ENCODE results near the gene RAD23B. TPM values are rescaled to one million over a fixed set of nuclear protein-coding genes. Genes with fewer than 3 reads are reported as not detected.

The RAD23B gene
- polyA plus RNA-seq, 1 donor, result 92.7 TPM

DNA sequence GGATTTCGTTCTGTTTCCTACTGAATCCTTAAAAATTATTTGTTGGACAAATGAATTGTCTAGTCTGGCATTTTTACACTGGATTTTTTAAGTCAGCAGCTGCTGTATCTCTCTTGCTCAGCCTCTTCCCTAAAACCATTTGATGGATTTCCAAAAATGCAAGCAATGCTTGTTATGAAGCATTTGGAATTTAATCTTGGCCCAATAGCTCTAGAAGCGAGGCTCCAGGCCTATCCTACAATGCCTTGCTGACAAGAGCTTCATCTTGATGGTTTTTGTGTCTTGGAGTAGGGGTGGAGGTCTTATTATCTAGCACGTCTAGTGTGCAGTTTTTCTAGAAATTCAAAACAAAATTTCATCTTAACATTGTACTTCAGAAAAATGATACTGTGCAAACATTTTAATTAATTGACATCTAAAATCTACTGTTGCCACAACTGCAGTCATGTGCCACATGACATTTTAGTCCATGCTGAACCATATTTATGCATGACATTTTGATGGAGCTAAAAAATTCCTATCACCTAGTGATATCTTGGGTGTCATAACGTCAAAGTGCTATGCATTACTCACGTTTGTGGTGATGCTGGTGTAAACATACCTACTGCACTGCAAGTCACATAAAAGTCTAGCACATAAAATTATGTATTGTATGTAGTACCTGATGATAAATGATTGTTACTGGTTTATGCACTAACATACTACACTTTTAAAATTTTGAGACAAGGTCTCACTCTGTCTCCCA lies 5.9 kb upstream of the RAD23B start:
- DNase-seq, result no peak
- no peaks in the 10 kb centered on the region for H3K36me3 ChIP-seq (ENCODE audit: control insufficient read depth, insufficient read depth, low read length)
- no peak overlapping the region for H3K4me3 ChIP-seq (ENCODE audit: low read length)
- 68% methylated on average over 2 of the region's 5 CpGs for WGBS (ENCODE audit: insufficient coverage, low lambda C conversion rate)
- no peaks in the 10 kb centered on the region for H3K9me3 ChIP-seq (ENCODE audit: control insufficient read depth, low read depth, low read length)
- H3K27ac ChIP-seq (ENCODE audit: low read length), result no peak overlapping the region
- no peaks in the 10 kb centered on the region for H3K27me3 ChIP-seq (ENCODE audit: control insufficient read depth, insufficient read depth, low read length)
- H3K4me1 ChIP-seq (ENCODE audit: control insufficient read depth, insufficient read depth, low read length), result peaks cover 15% of the 10 kb centered on the region

DNA sequence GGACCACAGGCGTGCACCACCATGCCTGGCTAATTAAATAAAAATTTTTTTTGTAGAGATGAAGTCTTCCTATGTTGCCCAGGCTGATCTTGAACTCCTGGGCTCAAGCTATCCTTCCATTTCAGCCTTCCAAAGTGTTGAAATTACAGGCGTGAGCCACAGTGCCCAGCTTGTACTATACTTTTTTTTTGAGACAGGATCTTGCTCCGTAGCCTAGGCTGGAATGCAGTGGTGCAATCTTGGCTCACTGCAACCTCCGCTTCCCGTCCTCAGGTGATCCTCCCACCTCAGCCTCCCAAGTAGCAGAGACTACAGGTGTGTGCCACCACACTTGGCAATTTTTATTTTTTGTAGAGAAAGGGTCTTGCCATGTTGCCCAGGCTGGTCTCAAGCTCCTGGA lies 5.3 kb upstream of the RAD23B start:
- DNase-seq, result no peak
- H3K4me3 ChIP-seq (ENCODE audit: low read length), result no peak overlapping the region
- H3K27ac ChIP-seq (ENCODE audit: low read length), result no peak overlapping the region
- no CpG with 5 or more reads among the region's 5 CpGs for WGBS (ENCODE audit: insufficient coverage, low lambda C conversion rate)
- H3K36me3 ChIP-seq (ENCODE audit: control insufficient read depth, insufficient read depth, low read length), result no peaks in the 10 kb centered on the region
- peaks cover 18% of the 10 kb centered on the region for H3K4me1 ChIP-seq (ENCODE audit: control insufficient read depth, insufficient read depth, low read length)
- no peaks in the 10 kb centered on the region for H3K27me3 ChIP-seq (ENCODE audit: control insufficient read depth, insufficient read depth, low read length)
- H3K9me3 ChIP-seq (ENCODE audit: control insufficient read depth, low read depth, low read length), result no peaks in the 10 kb centered on the region

GRCh38 chr9:107279086-107279485 lies 4.0 kb upstream of the RAD23B start:
- Histone ChIP-seq H3K4me3 (ENCODE audit: low read length) (no peak overlapping the region), H3K36me3 (ENCODE audit: control insufficient read depth, insufficient read depth, low read length) (no peaks in the 10 kb centered on the region), H3K9me3 (ENCODE audit: control insufficient read depth, low read depth, low read length) (no peaks in the 10 kb centered on the region), H3K4me1 (ENCODE audit: control insufficient read depth, insufficient read depth, low read length) (peaks cover 18% of the 10 kb centered on the region), H3K27me3 (ENCODE audit: control insufficient read depth, insufficient read depth, low read length) (no peaks in the 10 kb centered on the region), H3K27ac (ENCODE audit: low read length) (no peak overlapping the region)
- no CpG with 5 or more reads among the region's 7 CpGs for WGBS (ENCODE audit: insufficient coverage, low lambda C conversion rate)
- no peak for DNase-seq

- DNase-seq, result peak; percentile 28 to 42
- no peaks in the 10 kb centered on the region for H3K9me3 ChIP-seq (ENCODE audit: control insufficient read depth, low read depth, low read length)
- 79% methylated on average over 2 of the region's 3 CpGs for WGBS (ENCODE audit: insufficient coverage, low lambda C conversion rate)
- no peak overlapping the region for H3K4me3 ChIP-seq (ENCODE audit: low read length)
- H3K36me3 ChIP-seq (ENCODE audit: control insufficient read depth, insufficient read depth, low read length), result no peaks in the 10 kb centered on the region
- no peaks in the 10 kb centered on the region for H3K27me3 ChIP-seq (ENCODE audit: control insufficient read depth, insufficient read depth, low read length)
- H3K27ac ChIP-seq (ENCODE audit: low read length), result peak overlapping the region; percentile 89
- peaks cover 18% of the 10 kb centered on the region for H3K4me1 ChIP-seq (ENCODE audit: control insufficient read depth, insufficient read depth, low read length)
Observed at GRCh38 chr9:107280543-107280942, 2.5 kb upstream of the RAD23B start.

DNA sequence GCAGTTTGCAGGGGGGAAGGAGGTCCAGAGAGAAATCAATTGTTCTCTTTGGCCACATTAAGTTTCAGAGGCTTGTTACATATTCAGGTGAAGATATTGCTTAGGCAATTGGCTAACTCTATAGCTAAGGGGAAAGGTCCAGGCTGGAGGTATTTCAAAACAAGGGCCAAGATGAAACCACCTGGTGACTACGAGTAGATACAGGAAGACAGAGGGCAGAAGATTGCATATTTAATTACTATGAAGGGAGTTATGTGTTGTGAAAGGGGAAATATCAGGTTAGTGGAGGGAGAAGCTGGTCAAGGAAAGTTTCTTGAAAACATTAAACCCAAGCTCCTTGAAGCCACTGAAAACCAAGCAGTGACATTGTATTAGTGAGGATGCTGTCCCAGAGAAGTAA lies 1.9 kb upstream of the RAD23B start:
- H3K36me3 ChIP-seq (ENCODE audit: control insufficient read depth, insufficient read depth, low read length), result no peaks in the 10 kb centered on the region
- peak overlapping the region; percentile 89 for H3K27ac ChIP-seq (ENCODE audit: low read length)
- no CpG with 5 or more reads among the region's 1 CpG for WGBS (ENCODE audit: insufficient coverage, low lambda C conversion rate)
- no peak overlapping the region for H3K4me3 ChIP-seq (ENCODE audit: low read length)
- H3K4me1 ChIP-seq (ENCODE audit: control insufficient read depth, insufficient read depth, low read length), result peaks cover 22% of the 10 kb centered on the region
- peak; percentile 72 to 83 for DNase-seq
- H3K9me3 ChIP-seq (ENCODE audit: control insufficient read depth, low read depth, low read length), result no peaks in the 10 kb centered on the region
- no peaks in the 10 kb centered on the region for H3K27me3 ChIP-seq (ENCODE audit: control insufficient read depth, insufficient read depth, low read length)

GRCh38 chr9:107281922-107282667 lies 984 bp upstream of the RAD23B start:
- peak; percentile 35 to 69 for DNase-seq
- Histone ChIP-seq H3K4me1 (ENCODE audit: control insufficient read depth, insufficient read depth, low read length) (peaks cover 25% of the 10 kb centered on the region), H3K9me3 (ENCODE audit: control insufficient read depth, low read depth, low read length) (no peaks in the 10 kb centered on the region), H3K36me3 (ENCODE audit: control insufficient read depth, insufficient read depth, low read length) (no peaks in the 10 kb centered on the region), H3K27ac (ENCODE audit: low read length) (peak overlapping the region; percentile 89), H3K4me3 (ENCODE audit: low read length) (peak overlapping the region; percentile 62), H3K27me3 (ENCODE audit: control insufficient read depth, insufficient read depth, low read length) (no peaks in the 10 kb centered on the region)
- WGBS (ENCODE audit: insufficient coverage, low lambda C conversion rate), result 52% methylated on average over 7 of the region's 13 CpGs

DNA sequence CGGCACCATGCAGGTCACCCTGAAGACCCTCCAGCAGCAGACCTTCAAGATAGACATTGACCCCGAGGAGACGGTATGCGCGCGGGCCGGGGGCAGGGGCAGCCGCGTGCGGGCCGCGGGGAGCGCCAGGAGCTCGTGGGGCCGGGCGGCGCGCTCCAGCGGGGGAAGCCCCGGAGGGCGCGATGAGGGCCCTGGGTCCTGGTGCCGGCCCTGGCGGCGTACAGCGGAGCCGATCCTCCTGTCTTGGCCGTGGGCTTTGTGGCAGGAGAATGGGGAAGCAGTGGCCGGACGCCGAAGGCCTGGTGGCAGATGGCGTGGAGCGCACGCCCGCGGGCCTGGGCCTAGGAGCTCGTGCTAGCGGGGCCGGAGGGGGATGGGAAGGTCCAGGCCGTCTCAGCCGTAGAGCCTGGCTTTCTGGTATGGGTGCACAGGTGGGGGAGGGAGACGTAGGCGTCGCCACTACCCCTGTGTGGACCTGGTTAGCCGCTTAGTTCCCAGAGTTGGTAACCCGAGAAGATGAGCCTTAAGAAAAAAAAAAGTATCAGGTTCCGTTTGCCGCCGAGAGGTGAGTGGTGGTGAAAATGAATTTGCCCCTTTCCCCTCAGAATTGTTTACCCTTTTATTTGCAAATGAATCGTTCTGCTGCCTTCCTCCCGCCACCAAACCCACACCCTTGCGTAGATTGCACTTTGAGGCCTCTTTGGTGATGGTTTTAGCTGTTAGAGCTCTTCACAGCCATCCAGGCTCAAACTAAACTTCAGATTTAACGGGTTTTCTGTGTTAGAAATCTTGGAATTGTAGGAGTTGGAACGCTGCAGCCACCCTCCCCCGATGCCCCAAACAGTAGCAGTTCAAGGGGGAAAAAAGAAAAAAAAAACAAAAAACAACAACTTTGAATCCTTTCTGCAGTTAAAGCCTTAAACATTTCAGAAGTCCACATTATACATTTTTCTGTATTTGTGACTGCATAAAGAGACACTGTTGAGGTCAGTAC lies 841 bp downstream of the RAD23B start:
- WGBS (ENCODE audit: insufficient coverage, low lambda C conversion rate), result 0% methylated on average over 1 of the region's 55 CpGs
- H3K9me3 ChIP-seq (ENCODE audit: control insufficient read depth, low read depth, low read length), result no peaks in the 10 kb centered on the region

DNA sequence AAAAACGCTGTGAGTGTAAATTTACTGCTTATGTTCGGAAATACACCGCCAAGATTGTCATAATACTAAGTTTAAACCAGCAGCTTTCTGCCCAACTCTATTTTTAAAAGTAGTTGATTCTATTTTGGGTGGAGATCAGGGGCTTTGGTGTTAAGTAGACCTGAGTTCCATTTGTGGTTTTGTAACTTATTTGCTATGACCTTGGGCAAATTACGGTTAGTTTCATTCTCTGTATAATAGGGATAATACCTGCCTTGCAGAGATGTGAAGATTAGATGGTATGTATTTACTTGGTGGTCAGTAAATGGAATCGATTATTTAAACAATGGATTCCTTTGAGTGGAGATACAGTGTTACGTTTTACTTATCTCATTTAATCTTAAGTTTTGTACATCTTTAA lies 1.6 kb downstream of the RAD23B start:
- no peaks in the 10 kb centered on the region for H3K36me3 ChIP-seq (ENCODE audit: control insufficient read depth, insufficient read depth, low read length)
- WGBS (ENCODE audit: insufficient coverage, low lambda C conversion rate), result 0% methylated on average over 1 of the region's 6 CpGs
- peak in 1 of 2 donors; percentile 29 for DNase-seq
- peak overlapping the region; percentile 91 for H3K27ac ChIP-seq (ENCODE audit: low read length)
- no peaks in the 10 kb centered on the region for H3K9me3 ChIP-seq (ENCODE audit: control insufficient read depth, low read depth, low read length)
- peaks cover 25% of the 10 kb centered on the region for H3K4me1 ChIP-seq (ENCODE audit: control insufficient read depth, insufficient read depth, low read length)
- H3K27me3 ChIP-seq (ENCODE audit: control insufficient read depth, insufficient read depth, low read length), result no peaks in the 10 kb centered on the region
- peak overlapping the region; percentile 92 for H3K4me3 ChIP-seq (ENCODE audit: low read length)

More for the DNA sequence above, 841 bp downstream of the RAD23B start:
- H3K27me3 ChIP-seq (ENCODE audit: control insufficient read depth, insufficient read depth, low read length), result no peaks in the 10 kb centered on the region
- peak overlapping the region; percentile 91 for H3K27ac ChIP-seq (ENCODE audit: low read length)
- H3K4me1 ChIP-seq (ENCODE audit: control insufficient read depth, insufficient read depth, low read length), result peaks cover 25% of the 10 kb centered on the region
- no peaks in the 10 kb centered on the region for H3K36me3 ChIP-seq (ENCODE audit: control insufficient read depth, insufficient read depth, low read length)
- DNase-seq, result peak; percentile 57 to 86
- peak overlapping the region; percentile 92 for H3K4me3 ChIP-seq (ENCODE audit: low read length)

- Histone ChIP-seq H3K36me3 (ENCODE audit: control insufficient read depth, insufficient read depth, low read length) (no peaks in the 10 kb centered on the region), H3K4me1 (ENCODE audit: control insufficient read depth, insufficient read depth, low read length) (peaks cover 24% of the 10 kb centered on the region), H3K9me3 (ENCODE audit: control insufficient read depth, low read depth, low read length) (no peaks in the 10 kb centered on the region), H3K27ac (ENCODE audit: low read length) (peak overlapping the region; percentile 91), H3K4me3 (ENCODE audit: low read length) (peak overlapping the region; percentile 92), H3K27me3 (ENCODE audit: control insufficient read depth, insufficient read depth, low read length) (no peaks in the 10 kb centered on the region)
- DNase-seq, result peak in 1 of 2 donors; percentile 26
- 3% methylated on average over 5 of the region's 6 CpGs for WGBS (ENCODE audit: insufficient coverage, low lambda C conversion rate)
Observed at GRCh38 chr9:107285286-107285685, 2.2 kb downstream of the RAD23B start.

DNA sequence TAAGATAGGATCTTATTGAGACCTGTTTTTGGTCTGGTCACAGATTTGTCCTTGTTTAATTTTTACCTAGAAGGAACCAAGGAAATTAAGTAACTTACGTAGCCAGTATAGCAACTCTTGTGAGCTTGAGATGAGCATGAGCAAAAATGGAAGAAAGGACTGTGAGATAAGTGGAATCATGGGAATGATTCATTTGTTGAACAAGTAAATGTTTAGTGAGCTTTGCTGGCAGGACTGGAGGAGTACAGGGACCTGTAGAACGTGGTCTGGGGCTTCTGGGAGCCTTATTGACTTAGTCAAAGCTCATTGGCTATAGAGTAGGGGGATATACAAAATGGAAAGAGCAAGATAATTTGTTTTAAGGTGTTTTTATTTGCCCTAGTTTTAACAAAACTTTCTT lies 3.0 kb downstream of the RAD23B start:
- Histone ChIP-seq H3K27ac (ENCODE audit: low read length) (peak overlapping the region; percentile 91), H3K27me3 (ENCODE audit: control insufficient read depth, insufficient read depth, low read length) (no peaks in the 10 kb centered on the region), H3K4me1 (ENCODE audit: control insufficient read depth, insufficient read depth, low read length) (peaks cover 17% of the 10 kb centered on the region), H3K36me3 (ENCODE audit: control insufficient read depth, insufficient read depth, low read length) (no peaks in the 10 kb centered on the region), H3K9me3 (ENCODE audit: control insufficient read depth, low read depth, low read length) (no peaks in the 10 kb centered on the region), H3K4me3 (ENCODE audit: low read length) (no peak overlapping the region)
- DNase-seq, result peak; percentile 33 to 58
- 10% methylated on average over 2 of the region's 2 CpGs for whole genome bisulfite sequencing (ENCODE audit: insufficient coverage, low lambda C conversion rate)
